ENCODE measurements around the gene AIFM1. TPM values are rescaled to one million over a fixed set of nuclear protein-coding genes. Genes with fewer than 3 reads are reported as not detected.

The AIFM1 gene
- total and polyA plus RNA-seq, 10 donors, result 13.4 to 27.1 (median 22.5) TPM

DNA sequence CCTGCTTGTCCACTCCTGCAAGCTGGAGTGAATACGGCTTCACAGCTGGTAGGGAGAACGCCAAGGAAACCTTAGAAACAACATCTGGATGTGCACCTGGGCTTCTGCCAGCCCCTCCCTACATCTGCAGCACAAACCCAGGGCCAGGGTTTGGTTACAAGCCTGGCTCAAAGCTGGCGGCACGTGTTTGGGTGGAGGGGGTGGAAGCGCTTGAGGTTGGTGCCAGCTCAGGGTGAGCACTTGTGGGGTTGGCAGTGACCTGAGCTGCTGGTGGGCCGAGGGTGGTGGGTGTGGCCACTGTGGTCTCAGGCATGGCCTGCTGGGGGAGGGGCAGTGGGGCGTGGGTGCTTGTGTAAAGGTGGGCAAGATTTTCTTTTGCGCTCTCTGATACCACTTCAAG lies 70.9 kb downstream of the AIFM1 start:
- no peaks in the 10 kb centered on the region for H3K9me3 ChIP-seq
- WGBS, 5 donors, result 32 to 68% (median 54%) methylated on average over 7 to 8 of the region's 8 CpGs
- H3K36me3 ChIP-seq, result no peaks in the 10 kb centered on the region
- H3K27ac ChIP-seq, result peak overlapping the region in 3 of 8 donors; percentile 36 to 51 (median 49)
- H3K27me3 ChIP-seq (replicated peaks in 1 of 7), result no peaks in the 10 kb centered on the region
- intact Hi-C loops (cut with DNase I; ENCODE audit: low total_unique reads), result no loop called here
- no peak for TF ChIP-seq POLR2AphosphoS5 (IDR thresholded peaks at IDR 0.05)
- no peak for TF ChIP-seq POLR2A (IDR thresholded peaks at IDR 0.05)
- TF ChIP-seq, protein P1, sequence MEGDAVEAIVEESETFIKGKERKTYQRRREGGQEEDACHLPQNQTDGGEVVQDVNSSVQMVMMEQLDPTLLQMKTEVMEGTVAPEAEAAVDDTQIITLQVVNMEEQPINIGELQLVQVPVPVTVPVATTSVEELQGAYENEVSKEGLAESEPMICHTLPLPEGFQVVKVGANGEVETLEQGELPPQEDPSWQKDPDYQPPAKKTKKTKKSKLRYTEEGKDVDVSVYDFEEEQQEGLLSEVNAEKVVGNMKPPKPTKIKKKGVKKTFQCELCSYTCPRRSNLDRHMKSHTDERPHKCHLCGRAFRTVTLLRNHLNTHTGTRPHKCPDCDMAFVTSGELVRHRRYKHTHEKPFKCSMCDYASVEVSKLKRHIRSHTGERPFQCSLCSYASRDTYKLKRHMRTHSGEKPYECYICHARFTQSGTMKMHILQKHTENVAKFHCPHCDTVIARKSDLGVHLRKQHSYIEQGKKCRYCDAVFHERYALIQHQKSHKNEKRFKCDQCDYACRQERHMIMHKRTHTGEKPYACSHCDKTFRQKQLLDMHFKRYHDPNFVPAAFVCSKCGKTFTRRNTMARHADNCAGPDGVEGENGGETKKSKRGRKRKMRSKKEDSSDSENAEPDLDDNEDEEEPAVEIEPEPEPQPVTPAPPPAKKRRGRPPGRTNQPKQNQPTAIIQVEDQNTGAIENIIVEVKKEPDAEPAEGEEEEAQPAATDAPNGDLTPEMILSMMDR (IDR thresholded peaks at IDR 0.05 in 8 of 11, conservative IDR thresholded peaks at IDR 0.05 in 3 of 11), result no peak
- H3K4me3 ChIP-seq, result no peak overlapping the region
- no peak for DNase-seq
- H3K4me1 ChIP-seq, result peaks cover 16 to 97% (median 62%) of the 10 kb centered on the region in 6 donors

DNA sequence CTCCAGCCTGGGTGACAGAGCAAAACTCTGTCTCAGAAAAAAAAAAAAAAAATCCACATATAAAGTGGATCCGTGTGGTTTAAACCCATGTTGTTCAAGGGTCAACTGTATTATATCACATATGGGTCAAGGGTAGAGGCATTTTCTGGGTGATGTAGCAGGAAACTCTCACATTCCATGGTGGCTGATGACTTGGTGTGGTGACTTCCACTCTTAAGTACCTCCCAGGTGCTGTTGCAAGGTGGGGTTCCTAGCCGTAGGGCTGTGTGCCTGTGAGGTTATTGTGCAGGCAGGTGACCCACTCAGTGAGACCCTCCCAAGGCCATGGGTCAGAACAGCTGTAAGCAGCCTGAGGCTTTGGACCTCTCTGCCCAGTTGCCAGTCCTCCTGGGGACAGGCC lies 72.4 kb downstream of the AIFM1 start:
- H3K9me3 ChIP-seq, result no peaks in the 10 kb centered on the region
- no peaks in the 10 kb centered on the region for H3K36me3 ChIP-seq
- 45 to 86% (median 70%) methylated on average over 1 to 2 of the region's 2 CpGs for WGBS, 5 donors
- peak overlapping the region in 3 of 8 donors; percentile 88 to 93 (median 90) for H3K27ac ChIP-seq
- TF ChIP-seq, protein P1 (IDR thresholded peaks at IDR 0.05 in 8 of 11, conservative IDR thresholded peaks at IDR 0.05 in 3 of 11), result no peak
- TF ChIP-seq POLR2AphosphoS5 (IDR thresholded peaks at IDR 0.05) (no peak), POLR2A (IDR thresholded peaks at IDR 0.05) (no peak)
- peaks cover 16 to 97% (median 64%) of the 10 kb centered on the region in 6 donors for H3K4me1 ChIP-seq
- DNase-seq, result no peak
- H3K27me3 ChIP-seq (replicated peaks in 1 of 7), result no peaks in the 10 kb centered on the region
- intact Hi-C loops (cut with DNase I; ENCODE audit: low total_unique reads), result no loop called here
- no peak overlapping the region for H3K4me3 ChIP-seq

DNA sequence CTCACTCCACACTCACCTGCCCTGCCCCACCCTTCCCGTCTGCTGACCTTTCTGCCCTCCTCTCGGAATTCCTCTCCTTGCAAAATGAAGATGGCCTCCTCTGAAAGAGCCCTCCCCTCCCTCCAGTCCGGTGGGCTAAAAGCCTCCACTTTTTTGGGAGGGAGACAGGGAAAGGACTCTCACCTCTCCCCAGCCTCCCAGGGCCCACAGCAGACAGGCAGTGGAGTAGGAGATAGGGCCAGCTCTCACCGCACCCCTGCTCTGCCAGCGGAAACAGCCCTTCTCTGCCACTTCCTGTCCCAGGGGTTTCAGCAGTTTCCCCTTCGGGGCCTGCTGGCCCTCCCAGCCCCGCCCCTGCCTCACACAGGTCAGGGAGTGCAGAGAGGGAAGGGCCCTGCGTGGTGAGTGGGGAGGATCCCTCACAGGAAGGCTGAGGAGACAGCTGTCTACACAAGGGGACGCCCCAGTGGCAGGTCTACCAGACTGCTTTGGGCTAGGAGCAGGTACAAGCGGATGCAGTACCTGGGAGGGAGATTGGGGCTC lies 73.6 kb downstream of the AIFM1 start:
- no peak for TF ChIP-seq POLR2A (IDR thresholded peaks at IDR 0.05)
- TF ChIP-seq, protein P1 (IDR thresholded peaks at IDR 0.05 in 8 of 11, conservative IDR thresholded peaks at IDR 0.05 in 3 of 11), result peak in 7 of 11 experiments; percentile 8 to 49 (median 19)
- peak; percentile 81 to 89 (median 87) for TF ChIP-seq POLR2AphosphoS5 (IDR thresholded peaks at IDR 0.05)
- peaks cover 18 to 99% (median 67%) of the 10 kb centered on the region in 6 donors for H3K4me1 ChIP-seq
- intact Hi-C loops (cut with DNase I; ENCODE audit: low total_unique reads), result no loop called here
- H3K4me3 ChIP-seq, result peak overlapping the region in 5 of 8 donors; percentile 23 to 65 (median 26)
- WGBS, 5 donors, result 4 to 43% (median 7%) methylated on average over 8 to 10 of the region's 10 CpGs
- DNase-seq, result peak; percentile 97
- H3K9me3 ChIP-seq, result no peaks in the 10 kb centered on the region
- H3K27me3 ChIP-seq (replicated peaks in 1 of 7), result no peaks in the 10 kb centered on the region
- no peaks in the 10 kb centered on the region for H3K36me3 ChIP-seq
- H3K27ac ChIP-seq, result peak overlapping the region; percentile 53 to 93 (median 82)

DNA sequence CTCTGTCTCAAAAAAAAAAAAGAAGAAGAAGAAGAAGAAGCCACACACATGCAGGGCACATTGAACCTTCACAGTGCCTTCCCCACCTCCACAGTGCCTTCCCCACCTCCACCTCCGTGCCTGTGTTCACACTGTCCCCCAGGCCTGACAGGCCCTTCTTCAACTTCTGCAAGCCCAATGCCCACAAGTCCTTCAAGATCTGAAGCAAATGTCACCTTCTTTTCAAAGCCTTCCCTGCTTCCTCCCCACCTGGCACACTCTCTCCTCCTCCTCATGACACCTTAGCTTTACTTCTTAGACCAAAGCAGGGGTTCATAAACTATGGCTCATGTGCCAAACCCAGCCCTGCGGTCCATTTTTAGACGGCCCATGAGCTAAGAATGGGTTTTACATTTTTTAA lies 75.3 kb downstream of the AIFM1 start:
- Histone ChIP-seq H3K27ac (peak overlapping the region in 7 of 8 donors; percentile 41 to 93 (median 85)), H3K4me3 (no peak overlapping the region), H3K9me3 (no peaks in the 10 kb centered on the region), H3K27me3 (replicated peaks in 1 of 7) (no peaks in the 10 kb centered on the region), H3K36me3 (no peaks in the 10 kb centered on the region), H3K4me1 (peaks cover 24 to 99% (median 82%) of the 10 kb centered on the region in 6 donors)
- intact Hi-C loops (cut with DNase I; ENCODE audit: low total_unique reads), result no loop called here
- WGBS, 5 donors, result 51 to 68% (median 67%) methylated on average over 3 of the region's 3 CpGs
- no peak for DNase-seq
- TF ChIP-seq, protein P1 (IDR thresholded peaks at IDR 0.05 in 8 of 11, conservative IDR thresholded peaks at IDR 0.05 in 3 of 11), result no peak
- TF ChIP-seq POLR2AphosphoS5 (IDR thresholded peaks at IDR 0.05), result no peak
- TF ChIP-seq POLR2A (IDR thresholded peaks at IDR 0.05), result no peak
